Muscle of arm (tissue), 14 donors: ENCODE measurements around the gene GRAMD1A. TPM values are rescaled to one million over a fixed set of nuclear protein-coding genes. Genes with fewer than 3 reads are reported as not detected.
"Not testable (repeated sequence)": the region's sequence is repeated elsewhere in the genome, so short reads cannot be mapped to it uniquely, and the experiment has no call there.

Experiments used
- DNase-seq: peaks from one replicate; pipeline ENCODE4 v3.0.0-alpha.2; 2013
- long read RNA-seq, 11 donors: transcript quantifications; one replicate each; lab custom pipeline, GENCODE V29; 2026
- polyA plus RNA-seq, 12 donors: library from polyadenylated mRNA; unstranded; fragments of 120-200 nt; gene quantifications; one replicate each; pipeline ENCODE4 v1.2.1, GENCODE V29; 2013; ENCODE audit not compliant: insufficient read length in 12 of 12

Gene GRAMD1A
- polyA plus RNA-seq: 10 to 100 TPM in 11 of 12 donors, not detected in 1; 30.1 to 70.3 (median 37.0) TPM
- long read RNA-seq, donor 1, partial matches to known transcripts: 0 of 1 reads
- long read RNA-seq, donor 1, other reads (novel, unspliced or antisense): 0 of 1 reads
- long read RNA-seq, donor 2, partial matches to known transcripts: 0 of 6 reads
- long read RNA-seq, donor 2, other reads (novel, unspliced or antisense): 6 of 6 reads
- long read RNA-seq, donor 3, partial matches to known transcripts: 0 of 2 reads
- long read RNA-seq, donor 3, other reads (novel, unspliced or antisense): 0 of 2 reads
- long read RNA-seq, donor 4: 0 reads
- long read RNA-seq, donor 5, partial matches to known transcripts: 0 of 8 reads
- long read RNA-seq, donor 5, other reads (novel, unspliced or antisense): 6 of 8 reads
- long read RNA-seq, donor 6, partial matches to known transcripts: 0 of 2 reads
- long read RNA-seq, donor 6, other reads (novel, unspliced or antisense): 0 of 2 reads
- long read RNA-seq, donor 7: 0 reads
- long read RNA-seq, donor 8, partial matches to known transcripts: 7 of 7 reads
- long read RNA-seq, donor 8, other reads (novel, unspliced or antisense): 0 of 7 reads
- long read RNA-seq, donor 9, partial matches to known transcripts: 0 of 2 reads
- long read RNA-seq, donor 9, other reads (novel, unspliced or antisense): 0 of 2 reads
- long read RNA-seq, donor 10, partial matches to known transcripts: 7 of 8 reads
- long read RNA-seq, donor 10, other reads (novel, unspliced or antisense): 0 of 8 reads
- long read RNA-seq, donor 11, partial matches to known transcripts: 0 of 2 reads
- long read RNA-seq, donor 11, other reads (novel, unspliced or antisense): 0 of 2 reads

- peak; percentile 89 for DNase-seq
Measured at GRCh38 chr19:34999498-35000337, at the start of gene GRAMD1A. Gene GRAMD1A, plus strand, starts transcription at chr19:35000323. Its CDS starts 156 bp downstream, at chr19:35000479.

- no peak for DNase-seq
Measured at GRCh38 chr19:34953092-34953491, 47.0 kb upstream of the GRAMD1A start.

GRCh38 chr19:34957830-34958751 lies 42.0 kb upstream of the GRAMD1A start:
- no peak for DNase-seq

DNA sequence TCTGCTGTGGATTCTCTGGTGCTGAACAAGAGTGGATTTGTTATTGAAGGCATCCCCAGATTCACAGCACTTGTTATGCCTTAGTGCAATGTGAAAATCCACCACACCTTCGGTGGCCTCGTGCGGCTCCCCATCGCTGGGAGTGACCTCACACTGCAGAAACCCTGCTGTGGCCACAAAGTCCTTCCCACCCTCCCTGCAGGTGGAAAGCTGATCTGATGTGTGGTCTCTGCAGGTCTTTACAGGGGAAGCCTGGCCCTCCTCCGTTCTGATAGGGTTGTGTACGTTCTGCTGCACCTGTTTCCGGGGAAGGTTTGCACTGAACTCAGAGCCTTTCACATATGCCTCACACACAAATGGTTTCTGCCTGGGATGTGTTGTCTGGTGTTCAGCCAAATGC lies 41.1 kb upstream of the GRAMD1A start:
- no peak for DNase-seq

- no peak for DNase-seq
Measured at GRCh38 chr19:34960103-34960805, 39.9 kb upstream of the GRAMD1A start.

- no peak for DNase-seq
Measured at GRCh38 chr19:34960940-34961679, 39.0 kb upstream of the GRAMD1A start.

DNA sequence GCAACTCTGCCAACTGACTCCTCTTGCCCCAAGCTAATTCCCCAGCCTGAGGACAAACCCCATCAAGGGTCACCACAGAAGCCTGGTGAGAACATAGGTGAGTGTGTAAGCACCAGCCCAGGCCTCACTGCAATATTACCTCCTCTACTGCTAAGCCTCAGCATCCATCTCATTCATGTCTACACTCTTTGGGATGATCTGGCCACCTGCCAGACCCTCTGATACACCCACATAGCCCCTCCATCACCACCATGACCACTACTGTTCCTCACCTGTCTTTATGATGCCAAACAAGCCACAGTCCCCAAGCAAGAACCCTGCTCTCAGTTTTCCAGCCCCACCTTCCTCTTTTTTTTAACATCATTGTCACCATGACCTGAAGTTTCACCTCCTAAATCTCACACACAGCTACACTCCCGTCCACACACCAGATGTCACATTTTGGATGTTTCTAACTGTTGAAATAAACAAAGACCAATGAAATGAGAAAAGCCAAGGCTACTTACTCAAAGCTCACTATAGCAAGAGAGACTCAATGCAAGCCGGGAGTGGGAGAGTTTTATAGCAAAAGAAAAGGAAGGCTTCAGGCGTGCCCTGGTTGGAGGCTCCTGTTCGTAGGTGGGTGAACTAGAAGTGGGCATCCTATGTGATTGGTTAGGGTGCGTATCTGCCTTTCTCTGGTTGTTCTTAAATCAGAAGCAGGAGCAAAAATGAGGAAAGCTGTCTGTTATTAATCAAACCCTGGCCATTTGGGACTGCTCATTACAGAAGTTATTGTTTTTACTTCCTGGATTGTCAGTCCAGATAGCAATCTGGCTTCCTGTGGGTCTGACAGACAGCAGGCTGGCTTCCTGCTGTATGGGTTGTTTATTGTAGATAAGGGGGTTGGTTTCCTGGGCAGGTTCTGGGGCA lies 38.1 kb upstream of the GRAMD1A start:
- DNase-seq: no peak

GRCh38 chr19:34962687-34963572 lies 37.2 kb upstream of the GRAMD1A start:
- no peak for DNase-seq

DNA sequence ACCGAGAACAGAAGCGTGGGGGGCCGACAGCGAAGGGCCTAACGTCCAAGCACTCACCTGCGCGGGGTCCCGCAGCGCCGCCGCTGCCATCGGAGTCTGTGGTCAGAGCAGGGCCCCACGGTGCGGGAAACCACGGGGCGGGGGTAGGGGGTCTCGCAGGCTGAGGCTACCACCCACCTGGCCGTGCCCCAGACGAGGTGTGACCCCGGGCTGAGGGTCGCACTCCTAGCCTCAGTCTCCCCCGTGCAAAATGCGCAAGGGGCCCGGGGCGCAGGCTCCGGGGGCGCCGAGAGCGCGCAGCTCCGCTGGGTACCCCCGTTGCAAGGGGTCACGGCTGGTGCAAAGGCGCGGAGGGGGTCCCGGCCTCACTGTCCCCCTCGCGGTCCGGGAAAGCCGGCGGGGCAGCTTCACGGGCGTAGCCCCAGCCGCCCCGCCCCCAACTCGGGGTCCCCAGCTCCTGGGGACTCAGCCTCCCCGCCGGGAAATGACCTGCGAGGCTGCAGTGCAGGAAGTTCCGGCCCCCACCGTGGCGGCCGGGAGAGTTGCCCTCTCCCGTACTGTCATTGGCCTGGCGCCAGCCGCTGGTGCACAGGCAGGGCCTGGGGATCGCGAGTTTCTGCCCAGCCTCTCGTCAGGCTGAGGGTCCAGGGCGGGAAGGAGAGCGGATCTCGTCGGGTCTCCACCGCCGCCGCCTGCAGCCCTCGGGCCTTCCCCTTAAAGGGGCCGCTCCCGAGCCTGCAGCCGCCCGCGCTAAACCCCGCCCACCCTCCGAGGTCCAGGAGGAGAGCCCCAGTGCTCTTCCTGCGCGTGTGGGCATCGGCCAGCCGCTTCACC lies 36.3 kb upstream of the GRAMD1A start, which contains the start of gene ZNF792:
ZNF792 (minus strand) TSS at position 657 of the 834 bp plus-strand sequence; CDS start at position 90, 567 bp downstream.
- DNase-seq: peak; percentile 43

- no peak for DNase-seq
Measured at GRCh38 chr19:34964598-34964997, 35.5 kb upstream of the GRAMD1A start.

- DNase-seq: not testable (repeated sequence)
Measured at GRCh38 chr19:34965505-34965904, 34.6 kb upstream of the GRAMD1A start.

DNA sequence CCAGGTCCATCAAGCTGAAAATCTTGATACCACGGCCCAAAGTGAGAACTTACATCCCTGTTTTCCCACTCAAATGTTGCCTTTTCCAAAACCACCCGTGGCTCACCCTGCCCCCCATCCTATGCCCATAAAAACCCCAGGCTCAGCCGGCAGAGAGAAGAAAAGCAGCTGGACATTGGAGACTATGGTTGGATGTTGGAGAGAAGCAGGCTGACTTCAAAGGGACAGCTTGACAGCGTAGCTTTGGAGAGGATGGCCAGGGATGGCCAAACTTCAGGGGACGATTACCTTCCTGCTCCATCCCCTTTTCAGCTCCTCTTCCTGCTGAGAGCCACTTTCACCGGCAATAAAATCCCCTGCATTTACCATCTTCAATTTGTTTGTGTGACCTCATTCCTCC lies 32.6 kb upstream of the GRAMD1A start:
- DNase-seq: no peak

DNA sequence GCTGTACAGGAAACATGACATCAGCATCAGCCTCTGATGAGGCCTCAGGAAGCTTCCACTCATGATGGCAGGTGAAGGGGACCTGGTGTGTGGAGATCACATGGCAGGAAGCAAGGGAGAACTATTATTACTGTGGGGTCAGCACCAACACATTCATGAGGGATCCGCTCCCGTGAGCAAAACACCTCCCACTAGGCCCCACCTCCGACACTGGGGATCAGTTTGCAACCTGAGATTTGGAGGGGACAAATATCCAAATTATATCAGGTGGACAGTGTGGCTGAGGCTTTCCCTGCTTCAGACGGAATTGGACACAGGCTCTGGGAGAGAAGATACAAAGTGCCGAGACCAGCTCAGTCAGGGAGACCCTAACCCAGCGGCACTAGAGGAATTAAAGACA lies 30.4 kb upstream of the GRAMD1A start:
- no peak for DNase-seq

DNA sequence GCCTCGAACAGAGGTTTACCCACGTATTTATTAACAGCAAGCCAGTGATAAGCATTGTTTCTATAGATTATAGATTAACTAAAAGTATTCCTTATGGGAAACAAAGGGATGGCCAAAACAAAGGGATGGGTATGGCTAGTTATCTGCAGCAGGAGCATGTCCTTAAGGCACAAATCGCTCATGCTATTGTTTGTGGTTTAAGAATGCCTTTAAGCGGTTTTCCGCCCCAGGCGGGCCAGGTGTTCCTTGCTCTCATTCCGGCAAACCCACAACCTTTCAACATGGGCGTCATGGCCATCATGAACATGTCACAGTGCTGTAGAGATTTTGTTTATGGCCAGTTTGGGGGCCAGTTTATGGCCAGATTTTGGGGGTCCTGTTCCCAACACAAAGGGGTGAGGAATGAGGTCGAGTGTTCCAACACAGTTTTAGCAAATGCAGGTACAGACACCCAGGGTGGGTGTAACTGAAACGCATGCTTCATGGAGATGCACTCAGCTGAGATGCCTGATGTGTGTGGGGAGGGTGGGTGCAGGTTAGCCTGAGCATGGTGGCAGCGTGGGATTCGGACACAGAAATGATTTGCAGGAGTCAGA lies 29.8 kb upstream of the GRAMD1A start:
- DNase-seq: not testable (repeated sequence)

DNA sequence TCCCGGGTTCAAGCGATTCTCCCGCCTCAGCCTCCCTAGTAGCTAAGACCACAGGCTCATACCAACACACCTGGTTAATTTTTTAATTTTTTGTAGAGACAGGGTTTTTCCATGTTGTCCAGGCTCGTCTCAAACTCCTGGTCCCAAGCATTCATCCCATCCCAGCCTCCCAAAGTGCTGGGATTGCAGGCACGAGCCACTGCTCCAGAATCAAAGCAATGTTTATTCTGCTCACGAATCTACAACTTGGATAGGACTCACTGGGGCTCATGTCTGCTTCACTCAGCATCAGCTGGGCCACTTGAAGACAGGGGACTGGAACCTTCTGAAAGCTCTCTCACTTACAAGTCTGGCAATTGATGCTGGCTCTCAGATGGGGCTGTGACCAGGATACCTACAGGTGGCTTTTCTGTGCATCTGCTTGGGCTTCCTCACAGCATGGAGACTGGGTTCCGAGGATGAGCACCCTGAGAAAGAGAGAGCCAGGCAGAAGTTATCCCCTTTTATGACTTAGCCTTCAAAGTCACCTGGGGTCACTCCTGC lies 27.9 kb upstream of the GRAMD1A start:
- DNase-seq: no peak
